NOMO-1 (cell line): Measurements from ENCODE around the gene ENPP5.

Source experiments
- DNase-seq, 2 experiments: peaks; one replicate each; lab custom pipeline; 2025; ENCODE audit not compliant: unreplicated experiment in 2 of 2; lab: John Stamatoyannopoulos, UW

ENPP5 gene

GRCh38 chr6:46113370-46113769, 57.4 kb downstream of the ENPP5 start:
- no peak for DNase-seq
